Activated CD4-positive, alpha-beta T cell treated with anti-CD3 and anti-CD28 coated beads for 4 hours (primary cell): Measurements from ENCODE around the gene SFRP5.
A peak's percentile ranks its signal among the peaks of the same experiment; 100 is the strongest.

Experiments used
- DNase-seq, 2 donors: peaks; one replicate each; pipeline ENCODE4 v3.0.0-alpha.2; 2020

The SFRP5 gene

GRCh38 chr10:97771913-97772823 is at the start of gene SFRP5:
Gene SFRP5, minus strand, starts transcription at chr10:97771999. Its CDS starts 166 bp downstream, at chr10:97771833.
- no peak for DNase-seq

GRCh38 chr10:97820096-97820704 is 48.4 kb upstream of the SFRP5 start:
- no peak for DNase-seq

- no peak for DNase-seq
These were observed 46.8 kb upstream of the SFRP5 start for GRCh38 chr10:97818572-97818971.

- DNase-seq = no peak
These were observed 44.8 kb upstream of the SFRP5 start for GRCh38 chr10:97816609-97817008.

- DNase-seq = no peak
These were observed 43.2 kb upstream of the SFRP5 start for GRCh38 chr10:97814996-97815395.

GRCh38 chr10:97813311-97813710 is 41.5 kb upstream of the SFRP5 start:
- no peak for DNase-seq

- DNase-seq = no peak
These were observed 40.9 kb upstream of the SFRP5 start for GRCh38 chr10:97812696-97813095.

- DNase-seq = no peak
These were observed 40.2 kb upstream of the SFRP5 start for GRCh38 chr10:97811958-97812357.

- DNase-seq = no peak
These were observed 38.6 kb upstream of the SFRP5 start for GRCh38 chr10:97810446-97810845.

- no peak for DNase-seq
These were observed 34.1 kb upstream of the SFRP5 start for GRCh38 chr10:97805949-97806348.

- DNase-seq = no peak
These were observed 33.5 kb upstream of the SFRP5 start for GRCh38 chr10:97805096-97805884.

GRCh38 chr10:97801422-97801821 is 29.6 kb upstream of the SFRP5 start:
- no peak for DNase-seq

- DNase-seq = no peak
These were observed 28.7 kb upstream of the SFRP5 start for GRCh38 chr10:97800474-97800873.

- DNase-seq = no peak
These were observed 27.3 kb upstream of the SFRP5 start for GRCh38 chr10:97798958-97799610.

- peak; percentile 26 to 37 for DNase-seq
These were observed 24.9 kb upstream of the SFRP5 start for GRCh38 chr10:97796651-97797050.

- DNase-seq = no peak
These were observed 24.1 kb upstream of the SFRP5 start for GRCh38 chr10:97795886-97796285.

- peak; percentile 64 to 74 for DNase-seq
These were observed 20.3 kb upstream of the SFRP5 start for GRCh38 chr10:97791824-97792721.

GRCh38 chr10:97789770-97790397 is 18.1 kb upstream of the SFRP5 start:
- DNase-seq = no peak

GRCh38 chr10:97788552-97789442 is 17.0 kb upstream of the SFRP5 start:
- no peak for DNase-seq

GRCh38 chr10:97785731-97786130 is 13.9 kb upstream of the SFRP5 start:
- DNase-seq = no peak
